ENCODE measurements around the gene RAB40B.

The RAB40B gene

GRCh38 chr17:82692268-82692667 is 6.2 kb downstream of the RAB40B start:
- no peak overlapping the region for H3K4me3 ChIP-seq (ENCODE audit: low read depth, low read length)

DNA sequence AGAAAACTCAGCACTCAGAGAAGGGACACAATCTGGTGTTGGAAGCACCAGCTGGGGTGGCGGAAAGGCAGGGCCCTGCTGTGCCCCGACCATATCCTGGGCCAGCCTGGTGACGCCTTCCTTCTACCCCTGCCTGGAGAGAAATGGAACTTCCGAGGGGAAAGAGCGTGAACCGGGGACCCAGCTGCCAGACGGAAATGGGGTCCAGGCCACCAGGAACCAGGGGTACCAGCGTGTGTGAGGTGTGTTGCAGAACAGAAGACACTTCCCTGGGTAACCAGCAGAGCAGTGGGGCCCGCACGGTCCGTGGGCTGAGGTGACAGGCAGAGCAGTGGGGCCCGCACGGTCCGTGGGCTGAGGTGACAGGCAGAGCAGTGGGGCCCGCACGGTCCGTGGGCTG is 6.8 kb downstream of the RAB40B start:
- no peak overlapping the region for H3K4me3 ChIP-seq (ENCODE audit: low read depth, low read length)

GRCh38 chr17:82690786-82691489 is 7.6 kb downstream of the RAB40B start:
- no peak overlapping the region for H3K4me3 ChIP-seq (ENCODE audit: low read depth, low read length)

GRCh38 chr17:82689077-82689476 is 9.4 kb downstream of the RAB40B start:
- H3K4me3 ChIP-seq (ENCODE audit: low read depth, low read length), result no peak overlapping the region

DNA sequence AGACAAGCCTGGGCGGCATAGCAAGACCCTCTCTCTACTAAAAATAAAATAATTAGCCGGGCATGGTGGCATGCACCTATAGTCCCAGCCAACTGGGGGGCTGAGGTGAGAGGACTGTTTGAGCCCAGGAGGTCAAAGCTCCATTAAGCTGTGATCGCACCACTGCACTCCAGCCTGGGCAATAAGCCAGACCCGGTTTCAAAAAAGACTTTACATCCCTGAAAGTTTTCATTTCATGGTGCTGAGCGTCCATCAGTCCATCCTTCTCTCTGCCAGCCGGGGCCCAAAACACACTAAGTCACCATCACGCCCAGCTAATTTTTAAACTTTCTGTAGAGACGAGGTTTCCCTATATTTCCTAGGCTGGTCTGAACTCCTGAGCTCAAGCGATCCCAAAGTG is 10.6 kb downstream of the RAB40B start:
- H3K4me3 ChIP-seq (ENCODE audit: low read depth, low read length), result no peak overlapping the region

DNA sequence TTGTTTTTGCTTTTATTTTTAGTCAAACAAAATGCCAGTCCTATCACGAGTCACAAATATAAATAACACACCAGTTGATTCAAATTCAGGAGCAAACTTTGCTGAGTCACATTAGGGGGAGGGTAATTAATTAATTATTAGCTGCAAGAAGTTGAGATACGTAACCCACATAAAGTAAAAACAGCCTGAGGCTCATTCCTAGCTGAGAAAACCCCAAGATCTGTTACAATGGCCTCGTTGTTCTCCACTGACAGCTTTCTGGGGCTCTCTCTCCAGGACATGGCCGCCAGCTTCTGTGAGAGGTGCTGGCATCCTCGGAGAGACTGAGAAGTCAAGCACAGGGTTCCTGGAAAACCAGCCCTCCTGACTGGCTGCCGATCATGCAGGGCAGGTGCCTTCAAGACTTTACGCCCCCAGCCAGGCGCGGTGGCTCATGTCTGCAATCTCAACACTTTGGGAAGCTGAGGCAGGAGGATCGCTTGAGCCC is 11.1 kb downstream of the RAB40B start:
- H3K4me3 ChIP-seq (ENCODE audit: low read depth, low read length), result no peak overlapping the region

DNA sequence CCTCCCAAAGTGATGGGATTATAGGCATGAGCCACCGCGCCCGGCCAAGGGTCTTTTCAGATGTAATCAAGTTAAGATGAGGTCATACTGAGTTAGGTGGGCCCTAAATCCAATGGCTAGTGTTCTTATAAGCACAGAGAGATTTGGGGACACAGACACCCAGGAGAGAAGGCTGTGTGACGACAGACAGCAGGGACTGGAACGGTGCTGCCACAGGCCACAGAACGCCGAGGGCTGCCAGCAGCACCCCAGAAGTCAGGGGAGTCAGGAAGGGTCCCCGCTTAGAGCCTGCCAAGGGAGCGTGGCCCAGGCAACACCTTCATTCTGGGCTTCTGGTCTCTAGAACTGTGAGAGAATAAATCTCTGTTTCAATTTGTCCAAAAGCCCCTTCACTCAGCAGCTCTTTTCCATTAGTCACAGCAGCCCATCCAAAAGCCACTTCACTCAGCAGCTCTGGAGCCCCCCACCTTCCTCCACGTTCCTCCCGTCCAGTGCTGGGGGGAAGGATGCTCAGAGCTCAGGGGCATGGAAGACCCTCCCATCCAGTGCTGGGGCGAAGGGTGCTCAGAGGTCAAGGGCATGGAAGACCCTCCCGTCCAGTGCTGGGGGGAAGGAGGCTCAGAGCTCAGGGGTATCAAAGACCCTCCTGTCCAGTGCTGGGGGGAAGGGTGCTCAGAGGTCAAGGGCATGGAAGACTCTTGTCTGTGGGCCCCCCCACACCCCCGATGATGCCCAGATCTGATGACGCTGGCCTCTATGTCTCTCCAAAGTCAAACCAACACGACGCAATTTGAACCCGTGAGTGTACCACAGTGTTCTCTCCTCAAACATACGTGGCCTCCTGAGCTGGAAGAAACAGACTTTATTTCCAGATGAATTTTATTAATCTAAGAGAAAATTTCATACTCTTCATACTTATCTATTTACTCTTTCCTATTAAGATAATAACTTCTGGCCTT is 11.9 kb downstream of the RAB40B start:
- no peak overlapping the region for H3K4me3 ChIP-seq (ENCODE audit: low read depth, low read length)

DNA sequence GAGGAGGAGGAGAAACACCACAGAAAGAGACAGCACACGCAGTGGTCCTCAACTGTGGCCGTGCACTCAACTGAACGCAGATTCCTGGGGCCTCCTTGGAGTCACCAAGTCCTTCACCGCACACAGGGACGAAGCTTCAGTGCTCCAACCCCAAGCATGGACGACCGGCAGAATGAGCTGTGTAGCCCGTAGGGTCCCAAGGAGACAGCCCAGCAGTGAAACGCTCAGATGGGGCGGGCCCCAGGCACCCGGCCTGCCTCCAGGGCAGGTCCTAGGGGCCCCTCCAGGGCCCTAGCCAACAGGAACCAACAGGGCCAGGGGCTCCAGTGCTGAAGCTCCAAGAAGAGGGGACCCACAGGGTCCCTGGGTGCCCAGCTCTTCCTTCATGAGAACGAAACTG is 13.2 kb downstream of the RAB40B start:
- no peak overlapping the region for H3K4me3 ChIP-seq (ENCODE audit: low read depth, low read length)

- H3K4me3 ChIP-seq (ENCODE audit: low read depth, low read length), result no peak overlapping the region
These were observed 14.2 kb downstream of the RAB40B start for GRCh38 chr17:82684228-82684841.

DNA sequence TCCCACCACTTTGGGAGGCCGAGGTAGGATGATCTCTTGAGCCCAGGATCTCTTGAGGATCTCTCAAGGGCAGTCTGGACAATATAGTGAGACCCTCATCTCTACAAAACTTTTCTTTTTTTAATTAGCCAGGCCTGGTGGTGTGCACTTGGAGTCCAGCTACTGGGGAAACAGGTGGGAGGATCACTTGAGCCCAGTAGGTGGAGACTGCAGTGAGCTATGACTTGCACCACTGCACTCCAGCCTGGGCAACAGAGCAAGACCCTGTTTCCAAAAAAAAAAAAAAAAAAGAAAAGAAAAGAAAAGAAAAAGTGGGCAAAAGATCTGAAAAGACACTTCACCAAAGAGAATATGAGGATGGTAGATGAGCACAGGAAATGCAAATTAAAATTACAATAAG is 15.0 kb downstream of the RAB40B start:
- H3K4me3 ChIP-seq (ENCODE audit: low read depth, low read length), result no peak overlapping the region

- H3K4me3 ChIP-seq (ENCODE audit: low read depth, low read length), result no peak overlapping the region
These were observed 17.0 kb downstream of the RAB40B start for GRCh38 chr17:82681547-82681946.

- no peak overlapping the region for H3K4me3 ChIP-seq (ENCODE audit: low read depth, low read length)
These were observed 18.7 kb downstream of the RAB40B start for GRCh38 chr17:82679586-82680465.

DNA sequence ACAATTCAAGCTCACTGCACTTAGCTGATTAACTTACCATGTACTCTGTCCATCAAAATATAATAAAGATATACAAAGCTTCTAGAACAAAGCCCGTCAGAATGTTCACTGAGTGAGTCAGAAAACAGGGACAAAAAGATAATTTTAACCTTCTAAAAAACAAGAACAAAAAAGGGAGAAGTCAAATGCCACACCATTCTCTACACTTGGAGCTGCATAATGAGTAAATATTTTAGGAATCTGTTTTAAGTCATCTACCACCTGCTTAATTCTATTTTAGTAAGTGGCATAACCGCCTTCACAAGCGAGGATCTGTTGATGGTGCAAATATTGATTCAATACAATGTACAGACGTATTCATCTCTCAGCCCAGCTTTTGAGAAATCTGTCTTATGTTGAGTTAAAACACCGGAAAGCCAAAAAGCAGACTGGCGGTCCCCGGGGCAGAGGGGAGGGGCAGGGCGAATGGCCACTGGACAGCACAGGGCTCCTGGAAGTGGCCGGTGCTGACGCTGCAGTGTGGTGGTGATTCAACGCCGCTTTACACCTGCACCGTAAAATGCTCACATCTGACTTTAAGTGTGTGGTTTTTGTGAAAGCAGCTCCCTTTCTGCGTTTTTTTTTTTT is 20.1 kb downstream of the RAB40B start:
- no peak overlapping the region for H3K4me3 ChIP-seq (ENCODE audit: low read depth, low read length)

DNA sequence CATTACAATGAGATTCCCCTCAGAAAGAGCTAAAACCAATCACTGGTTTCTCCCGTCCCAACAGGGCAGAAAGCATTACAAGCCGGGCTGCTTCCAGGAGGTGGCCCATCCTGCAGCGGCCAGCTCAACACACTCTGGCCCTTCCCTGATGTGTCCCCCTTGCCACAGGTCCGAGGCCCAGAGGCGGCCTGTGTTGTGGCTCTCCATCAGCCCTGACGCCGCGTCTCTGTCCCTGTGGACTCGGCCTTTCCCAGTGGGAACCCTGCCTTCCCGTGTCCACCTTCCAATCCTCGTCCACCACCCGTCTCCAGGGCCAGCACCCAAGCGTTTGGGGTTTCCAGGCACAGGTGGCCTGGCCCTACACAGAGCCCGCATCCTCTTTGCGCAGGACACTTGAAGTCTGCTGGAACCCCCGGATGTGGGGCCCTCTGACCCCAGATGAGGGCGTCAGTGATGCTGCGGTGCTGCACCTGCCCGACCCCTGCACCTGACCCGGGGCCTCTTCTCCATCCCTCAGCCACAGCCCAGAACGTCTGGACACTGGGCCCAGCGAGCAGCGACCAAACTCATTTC is 21.1 kb downstream of the RAB40B start:
- H3K4me3 ChIP-seq (ENCODE audit: low read depth, low read length), result no peak overlapping the region

DNA sequence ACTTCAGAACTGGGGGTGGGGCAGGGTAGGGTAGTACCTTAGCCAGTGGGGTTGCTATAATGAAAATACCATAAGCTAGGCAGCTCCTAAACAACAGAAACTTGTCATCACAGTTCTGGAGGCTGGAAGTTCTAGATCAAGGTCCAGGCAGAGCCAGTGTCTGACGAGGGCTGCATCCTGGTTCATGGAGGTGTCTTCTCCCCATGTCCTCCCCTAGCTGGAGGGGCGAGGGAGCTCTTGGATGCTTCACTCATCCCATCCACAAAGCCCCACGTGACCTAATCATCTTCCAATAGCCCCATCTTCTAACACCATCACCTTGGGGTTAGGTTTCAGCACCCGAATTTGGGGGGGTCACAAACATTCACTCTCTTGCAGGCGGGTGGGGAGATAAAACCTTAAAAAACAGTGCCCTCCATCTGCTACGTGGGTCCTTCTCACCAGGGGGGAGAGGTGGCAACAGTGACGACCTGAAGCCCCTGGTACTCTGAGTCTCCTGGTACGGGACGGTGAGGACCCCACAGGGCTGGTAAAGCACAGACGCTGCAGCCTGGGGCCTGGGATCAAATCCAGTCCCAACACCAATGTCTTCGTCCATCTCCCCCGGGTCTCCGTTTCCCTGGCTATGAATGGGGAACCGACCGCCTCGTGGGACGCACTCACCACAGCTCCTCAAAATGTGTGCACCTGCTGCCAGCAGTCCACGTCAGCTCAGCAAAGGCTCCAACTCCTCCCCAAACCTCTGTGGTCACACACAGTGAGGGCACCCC is 22.8 kb downstream of the RAB40B start:
- H3K4me3 ChIP-seq (ENCODE audit: low read depth, low read length), result no peak overlapping the region

DNA sequence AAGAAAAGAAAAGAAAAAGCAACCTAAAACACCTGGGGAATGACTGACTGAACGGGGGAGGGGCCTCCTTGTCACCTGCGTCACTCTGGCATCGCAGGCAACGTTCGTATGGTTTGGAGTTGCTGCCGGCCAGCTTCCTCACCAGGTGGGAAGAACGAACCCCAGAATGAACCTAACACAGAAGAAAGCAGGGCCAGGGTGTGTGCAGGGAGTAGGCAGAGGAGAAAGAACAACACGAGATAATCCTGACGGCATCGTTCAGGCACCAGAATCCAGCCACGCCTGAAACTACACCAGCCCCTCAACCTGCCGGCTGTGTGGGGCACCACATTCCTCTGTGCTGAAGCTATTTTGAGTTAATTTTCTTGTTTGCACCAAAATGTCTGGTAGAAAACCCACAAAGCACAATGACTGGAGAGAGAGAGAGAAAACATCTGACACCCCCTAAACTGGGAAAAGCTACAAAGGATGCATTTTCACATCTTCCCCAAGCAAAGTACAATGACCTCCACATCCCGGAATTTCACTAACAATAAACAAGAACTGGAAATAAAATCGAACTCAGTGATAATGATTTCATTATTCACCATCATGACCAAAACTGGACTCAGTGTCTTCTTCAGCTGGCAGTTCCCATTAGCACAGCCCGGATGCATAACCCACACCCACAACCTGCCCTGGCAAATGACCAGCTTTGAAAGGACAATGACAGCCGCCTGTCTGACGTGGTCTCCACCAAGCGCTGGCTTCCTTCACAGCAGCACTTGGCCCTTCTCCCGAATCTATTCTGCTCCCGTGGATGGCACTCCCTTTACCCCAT is 23.6 kb downstream of the RAB40B start:
- no peak overlapping the region for H3K4me3 ChIP-seq (ENCODE audit: low read depth, low read length)

GRCh38 chr17:82670661-82671450 is 27.6 kb downstream of the RAB40B start:
- H3K4me3 ChIP-seq (ENCODE audit: low read depth, low read length), result no peak overlapping the region

All from iPS-11a (cell line).